Left ventricle myocardium inferior (tissue), 1 donor: Measurements from ENCODE around the gene RAI14. TPM values are rescaled to one million over a fixed set of nuclear protein-coding genes. Genes with fewer than 3 reads are reported as not detected.

ENCODE experiments used
- DNase-seq: peaks from one replicate; pipeline ENCODE4 v3.0.0-alpha.2; 2020
- H3K27ac ChIP-seq: fragments of 200-600 bp; replicated peaks from 2 replicates; pipeline ENCODE4 v1.8.0; 2021
- H3K27me3 ChIP-seq: fragments of 200-600 bp; 2 replicates; pipeline ENCODE4 v1.8.0; 2021; ENCODE audit warnings: low read depth
- H3K36me3 ChIP-seq: fragments of 200-600 bp; 2 replicates; pipeline ENCODE4 v1.8.0; 2021
- H3K4me1 ChIP-seq: fragments of 200-600 bp; 2 replicates; pipeline ENCODE4 v1.8.0; 2021
- H3K4me3 ChIP-seq: fragments of 200-600 bp; 2 replicates; pipeline ENCODE4 v1.8.0; 2021; ENCODE audit warnings: mild to moderate bottlenecking, moderate library complexity
- H3K9me3 ChIP-seq: fragments of 200-600 bp; replicated peaks from 2 replicates; pipeline ENCODE4 v1.8.0; 2021
- CTCF ChIP-seq: fragments of 200-600 bp; IDR thresholded peaks from 2 replicates; pipeline ENCODE4 v1.8.0; 2021; ENCODE audit warnings: antibody characterized with exemption, mild to moderate bottlenecking, borderline replicate concordance
- intact Hi-C: fragments of 100-400 bp; cut with micrococcal nuclease; formaldehyde crosslinking; loops from one replicate; pipeline ENCODE4 v1.11.0; 2022
- total RNA-seq: library from RNA; stranded (reverse); fragmentation: NEBNext Ultra II Directional; extraction: Animal tissue kit (Norgen Biotek cat#: 25700); gene quantifications from one replicate; pipeline ENCODE4 v1.2.1, GENCODE V29; 2021
- donor health status: DM: no; HTN: yes; CAD: no; lungs with severe emphysema.

The RAI14 gene
- total RNA-seq, 1 donor from 2014 or later: 6.7 TPM

- no peak overlapping the region for H3K4me3 ChIP-seq
- H3K9me3 ChIP-seq: no peaks in the 10 kb centered on the region
- intact Hi-C loops: no loop called here
- TF ChIP-seq CTCF: no peak
- H3K27me3 ChIP-seq: no peaks in the 10 kb centered on the region
- H3K36me3 ChIP-seq: no peaks in the 10 kb centered on the region
- no peaks in the 10 kb centered on the region for H3K4me1 ChIP-seq
- H3K27ac ChIP-seq: no peak overlapping the region
- DNase-seq: no peak
Observed at GRCh38 chr5:34848230-34848629, 192.1 kb downstream of the RAI14 start.

GRCh38 chr5:34849253-34849652 lies 193.1 kb downstream of the RAI14 start:
- H3K36me3 ChIP-seq: no peaks in the 10 kb centered on the region
- H3K4me1 ChIP-seq: no peaks in the 10 kb centered on the region
- intact Hi-C loops: no loop called here
- no peak for DNase-seq
- no peak for TF ChIP-seq CTCF
- no peaks in the 10 kb centered on the region for H3K9me3 ChIP-seq
- H3K4me3 ChIP-seq: no peak overlapping the region
- no peak overlapping the region for H3K27ac ChIP-seq
- H3K27me3 ChIP-seq: no peaks in the 10 kb centered on the region

GRCh38 chr5:34854459-34855174 lies 198.5 kb downstream of the RAI14 start:
- Histone ChIP-seq H3K36me3 (no peaks in the 10 kb centered on the region), H3K27me3 (no peaks in the 10 kb centered on the region), H3K4me1 (no peaks in the 10 kb centered on the region), H3K27ac (no peak overlapping the region), H3K4me3 (no peak overlapping the region), H3K9me3 (no peaks in the 10 kb centered on the region)
- no peak for DNase-seq
- intact Hi-C loops: no loop called here
- no peak for TF ChIP-seq CTCF

GRCh38 chr5:34857161-34857560 lies 201.0 kb downstream of the RAI14 start:
- intact Hi-C loops: no loop called here
- TF ChIP-seq CTCF: no peak

GRCh38 chr5:34857894-34858293 lies 201.8 kb downstream of the RAI14 start:
- intact Hi-C loops: no loop called here
- Histone ChIP-seq H3K27ac (no peak overlapping the region), H3K36me3 (no peaks in the 10 kb centered on the region), H3K27me3 (no peaks in the 10 kb centered on the region), H3K4me3 (no peak overlapping the region), H3K4me1 (no peaks in the 10 kb centered on the region), H3K9me3 (no peaks in the 10 kb centered on the region)
- no peak for TF ChIP-seq CTCF
- no peak for DNase-seq

More at GRCh38 chr5:34857161-34857560, 201.0 kb downstream of the RAI14 start:
- Histone ChIP-seq H3K9me3 (no peaks in the 10 kb centered on the region), H3K4me1 (no peaks in the 10 kb centered on the region), H3K27ac (no peak overlapping the region), H3K27me3 (no peaks in the 10 kb centered on the region), H3K36me3 (no peaks in the 10 kb centered on the region), H3K4me3 (no peak overlapping the region)
- DNase-seq: no peak
